ENCODE results near the gene ITGAD.

Gene ITGAD

DNA sequence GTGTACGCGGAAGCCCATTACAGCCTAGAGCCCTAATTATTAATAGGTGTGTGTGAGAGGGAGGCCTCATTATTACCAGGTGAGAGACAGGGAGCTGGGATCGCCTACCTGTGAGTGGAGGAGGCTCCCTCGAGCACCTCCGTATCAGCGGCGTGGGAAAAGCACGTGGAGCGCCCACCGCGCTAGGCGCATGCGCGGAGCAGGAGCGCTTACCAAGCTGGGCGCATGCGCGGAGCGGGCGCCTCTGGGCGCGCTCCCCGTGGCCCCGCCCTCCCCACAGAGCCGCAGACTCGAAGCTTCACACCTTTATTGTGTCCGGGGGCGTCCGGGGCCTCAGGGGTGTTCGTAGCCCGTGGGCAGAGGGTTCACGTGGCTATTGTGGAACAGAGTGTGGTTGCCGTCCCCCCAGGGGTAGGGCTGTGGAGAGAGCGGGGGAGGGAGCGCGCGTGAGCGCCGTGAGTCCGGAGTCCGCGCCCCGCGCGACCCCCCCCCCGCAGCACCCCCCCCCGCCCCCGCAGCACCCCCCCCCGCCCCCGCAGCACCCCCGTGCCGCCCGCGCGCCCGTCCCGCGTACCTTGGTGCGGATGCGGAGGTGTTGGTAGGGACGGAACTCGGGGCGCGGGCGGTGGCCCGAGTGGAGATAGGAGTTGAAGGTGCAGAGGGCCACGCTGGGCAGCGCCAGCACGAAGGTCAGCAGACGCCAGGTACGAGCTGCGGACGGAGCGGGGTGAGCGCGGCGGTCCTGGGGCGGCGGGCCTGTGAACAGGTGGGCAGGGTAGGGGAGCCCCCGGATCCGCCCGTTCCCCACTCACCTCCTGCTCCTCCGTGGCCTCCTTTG, 34.5 kb downstream of the ITGAD start:
- Histone ChIP-seq H3K79me2 (ENCODE audit: low read length) (no peaks in the 10 kb centered on the region), H3K9me2 (replicated peaks; ENCODE audit: insufficient read depth, low read length) (no peaks in the 10 kb centered on the region), H2AFZ (ENCODE audit: low read length) (no peak overlapping the region), H3K36me3 (replicated peaks; ENCODE audit: insufficient read depth, low read length) (no peaks in the 10 kb centered on the region), H3K4me1 (ENCODE audit: low read length) (peaks cover 18% of the 10 kb centered on the region; the same call in 1 of the 2 replicates), H3K27me3 (replicated peaks; ENCODE audit: insufficient read depth, low read length) (no peaks in the 10 kb centered on the region), H3K4me3 (ENCODE audit: low read length) (no peak overlapping the region), H3K27ac (ENCODE audit: low read length) (no peak overlapping the region), H3K4me2 (ENCODE audit: low read depth, low read length) (no peak overlapping the region), H4K20me1 (ENCODE audit: insufficient read depth, low read length) (no peaks in the 10 kb centered on the region), H3F3A (ENCODE audit: insufficient read depth, low read length) (peaks cover 10% of the 10 kb centered on the region), H3K9me3 (replicated peaks; ENCODE audit: insufficient read depth, low read length) (no peaks in the 10 kb centered on the region), H3K9ac (ENCODE audit: low read length) (no peak overlapping the region)
- TF ChIP-seq CTCF (IDR thresholded peaks at IDR 0.05; ENCODE audit: low read length) = no peak
- TF ChIP-seq EZH2phosphoT487 (IDR thresholded peaks at IDR 0.05; ENCODE audit: low read length) = no peak
- no peak for TF ChIP-seq EZH2 (optimal IDR thresholded peaks at IDR 0.05; ENCODE audit: low read depth, low read length)
- DNase-seq = no peak

- no peak within 1 kb of the TSS for H3K9ac ChIP-seq (ENCODE audit: low read length)
- H3K9me2 ChIP-seq (replicated peaks; ENCODE audit: insufficient read depth, low read length) = no peaks in the 10 kb centered on the region
- H2AFZ ChIP-seq (ENCODE audit: low read length) = no peak within 1 kb of the TSS
- H3K27me3 ChIP-seq (replicated peaks; ENCODE audit: insufficient read depth, low read length) = no peaks in the 10 kb centered on the region
- no peak for DNase-seq
- peaks cover 10% of the 10 kb centered on the region for H3F3A ChIP-seq (ENCODE audit: insufficient read depth, low read length)
- no peak within 1 kb of the TSS for H3K4me2 ChIP-seq (ENCODE audit: low read depth, low read length)
- no peak within 1 kb of the TSS for H3K4me3 ChIP-seq (ENCODE audit: low read length)
- no peaks in the 10 kb centered on the region for H3K36me3 ChIP-seq (replicated peaks; ENCODE audit: insufficient read depth, low read length)
- H3K79me2 ChIP-seq (ENCODE audit: low read length) = no peaks in the 10 kb centered on the region
- H4K20me1 ChIP-seq (ENCODE audit: insufficient read depth, low read length) = no peaks in the 10 kb centered on the region
- peaks cover 18% of the 10 kb centered on the region; the same call in 1 of the 2 replicates for H3K4me1 ChIP-seq (ENCODE audit: low read length)
- no peak within 1 kb of the TSS for H3K27ac ChIP-seq (ENCODE audit: low read length)
- no peaks in the 10 kb centered on the region for H3K9me3 ChIP-seq (replicated peaks; ENCODE audit: insufficient read depth, low read length)
- TF ChIP-seq CTCF (IDR thresholded peaks at IDR 0.05; ENCODE audit: low read length) (no peak), EZH2phosphoT487 (IDR thresholded peaks at IDR 0.05; ENCODE audit: low read length) (no peak), EZH2 (optimal IDR thresholded peaks at IDR 0.05; ENCODE audit: low read depth, low read length) (no peak)
These were observed 35.1 kb downstream of the ITGAD start, which contains the start of gene COX6A2 for GRCh38 chr16:31428279-31428597. Gene COX6A2 (minus strand): TSS chr16:31428360. CDS start chr16:31428325, 35 bp downstream.

- Histone ChIP-seq H3K9me2 (replicated peaks; ENCODE audit: insufficient read depth, low read length) (no peaks in the 10 kb centered on the region), H3K79me2 (ENCODE audit: low read length) (no peaks in the 10 kb centered on the region), H3K9ac (ENCODE audit: low read length) (no peak overlapping the region), H3K4me1 (ENCODE audit: low read length) (peaks cover 18% of the 10 kb centered on the region; the same call in 1 of the 2 replicates), H3K27ac (ENCODE audit: low read length) (no peak overlapping the region), H3K4me3 (ENCODE audit: low read length) (no peak overlapping the region), H3K4me2 (ENCODE audit: low read depth, low read length) (no peak overlapping the region), H3K36me3 (replicated peaks; ENCODE audit: insufficient read depth, low read length) (no peaks in the 10 kb centered on the region), H3K27me3 (replicated peaks; ENCODE audit: insufficient read depth, low read length) (no peaks in the 10 kb centered on the region), H2AFZ (ENCODE audit: low read length) (no peak overlapping the region), H3F3A (ENCODE audit: insufficient read depth, low read length) (peaks cover 10% of the 10 kb centered on the region), H3K9me3 (replicated peaks; ENCODE audit: insufficient read depth, low read length) (no peaks in the 10 kb centered on the region), H4K20me1 (ENCODE audit: insufficient read depth, low read length) (no peaks in the 10 kb centered on the region)
- TF ChIP-seq CTCF (IDR thresholded peaks at IDR 0.05; ENCODE audit: low read length) (no peak), EZH2phosphoT487 (IDR thresholded peaks at IDR 0.05; ENCODE audit: low read length) (no peak)
- DNase-seq = no peak
These were observed 35.6 kb downstream of the ITGAD start for GRCh38 chr16:31428638-31429247.
